Activated CD8-positive, alpha-beta T cell treated with anti-CD3 and anti-CD28 coated beads for 36 hours (primary cell): Measurements from ENCODE around the gene MACROH2A1. TPM values are rescaled to one million over a fixed set of nuclear protein-coding genes. Genes with fewer than 3 reads are reported as not detected.

Experiments
- ATAC-seq: fragments of 200-7000 bp; cut with Tn5 transposase; one replicate; pipeline ENCODE4 v1.10.0; 2021; ENCODE audit warnings: mild to moderate bottlenecking, moderate library complexity
- CTCF ChIA-PET: fragments of 350-600 bp; sonication (Branson Sonifier 250); formaldehyde crosslinking; loops from one replicate; lab custom pipeline; 2021; ENCODE audit warnings: antibody characterized with exemption; lab: Charles Lee
- POLR2A ChIA-PET: fragments of 350-600 bp; sonication (Branson Sonifier 250); formaldehyde crosslinking; loops from one replicate; lab custom pipeline; 2021; ENCODE audit warnings: antibody characterized with exemption; lab: Charles Lee
- DNase-seq: peaks from one replicate; pipeline ENCODE4 v3.0.0-alpha.2; 2020
- H3K27ac Mint-ChIP-seq: one replicate; pipeline ENCODE4 v1.8.0; 2021; ENCODE audit warnings: mild to moderate bottlenecking, mixed read lengths
- H3K27me3 Mint-ChIP-seq: one replicate; pipeline ENCODE4 v1.8.0; 2021; ENCODE audit warnings: mixed read lengths
- H3K36me3 Mint-ChIP-seq: one replicate; pipeline ENCODE4 v1.8.0; 2021; ENCODE audit warnings: low read depth, mixed read lengths
- H3K4me1 Mint-ChIP-seq: one replicate; pipeline ENCODE4 v1.8.0; 2021; ENCODE audit warnings: low read depth, mixed read lengths
- H3K4me3 Mint-ChIP-seq: one replicate; pipeline ENCODE4 v1.8.0; 2021; ENCODE audit warnings: mild to moderate bottlenecking, moderate library complexity, mixed read lengths
- H3K9me3 Mint-ChIP-seq: one replicate; pipeline ENCODE4 v1.8.0; 2021; ENCODE audit warnings: mixed read lengths
- CTCF ChIP-seq: fragments of 200-600 bp; IDR thresholded peaks from one replicate; pipeline ENCODE4 v1.8.0; 2022; ENCODE audit warnings: antibody characterized with exemption, mild to moderate bottlenecking
- intact Hi-C: fragments of 100-400 bp; cut with micrococcal nuclease; formaldehyde crosslinking; loops from one replicate; pipeline ENCODE4 v1.10.0; 2022
- total RNA-seq, 2 experiments: library from RNA; stranded (reverse); gene quantifications; one replicate each; pipeline ENCODE4 v1.2.3, GENCODE V29; 2021

The MACROH2A1 gene
- total RNA-seq, 2 experiments from 2014 or later, result 170 to 179 TPM

GRCh38 chr5:135308245-135308644 lies 90.8 kb downstream of the MACROH2A1 start:
- no peaks in the 10 kb centered on the region for H3K36me3 Mint-ChIP-seq
- no peak overlapping the region for H3K27ac Mint-ChIP-seq
- peaks cover 17% of the 10 kb centered on the region for H3K4me1 Mint-ChIP-seq
- H3K27me3 Mint-ChIP-seq, result peaks cover 2% of the 10 kb centered on the region
- ATAC-seq, result peak; percentile 51
- no peaks in the 10 kb centered on the region for H3K9me3 Mint-ChIP-seq
- DNase-seq, result no peak
- intact Hi-C loops, result no loop called here
- H3K4me3 Mint-ChIP-seq, result no peak overlapping the region
- no peak for TF ChIP-seq CTCF
- ChIA-PET POLR2A (no interaction called here), CTCF (no interaction called here)

GRCh38 chr5:135307143-135307903 lies 91.7 kb downstream of the MACROH2A1 start:
- Mint-ChIP-seq H3K4me1 (peaks cover 17% of the 10 kb centered on the region), H3K9me3 (no peaks in the 10 kb centered on the region), H3K36me3 (no peaks in the 10 kb centered on the region), H3K27ac (no peak overlapping the region), H3K27me3 (peaks cover 2% of the 10 kb centered on the region), H3K4me3 (no peak overlapping the region)
- TF ChIP-seq CTCF, result no peak
- ChIA-PET POLR2A (no interaction called here), CTCF (no interaction called here)
- ATAC-seq, result no peak
- DNase-seq, result no peak
- intact Hi-C loops, result no loop called here

GRCh38 chr5:135306557-135306956 lies 92.5 kb downstream of the MACROH2A1 start:
- Mint-ChIP-seq H3K9me3 (no peaks in the 10 kb centered on the region), H3K27ac (no peak overlapping the region), H3K36me3 (no peaks in the 10 kb centered on the region), H3K27me3 (peaks cover 5% of the 10 kb centered on the region), H3K4me1 (peaks cover 17% of the 10 kb centered on the region), H3K4me3 (no peak overlapping the region)
- ChIA-PET CTCF (no interaction called here), POLR2A (interaction anchor here (0.6 kb wide), 1 partner anchor 95 kb away, joined by 3 read pairs; no protein-coding TSS in a partner anchor)
- TF ChIP-seq CTCF, result no peak
- no peak for DNase-seq
- intact Hi-C loops, result no loop called here
- no peak for ATAC-seq

- no peak for TF ChIP-seq CTCF
- Mint-ChIP-seq H3K9me3 (no peaks in the 10 kb centered on the region), H3K4me3 (no peak overlapping the region), H3K4me1 (peaks cover 5% of the 10 kb centered on the region), H3K36me3 (no peaks in the 10 kb centered on the region), H3K27me3 (peaks cover 5% of the 10 kb centered on the region), H3K27ac (no peak overlapping the region)
- no peak for ATAC-seq
- intact Hi-C loops, result no loop called here
- ChIA-PET POLR2A (no interaction called here), CTCF (no interaction called here)
- DNase-seq, result no peak
These were observed 94.4 kb downstream of the MACROH2A1 start for GRCh38 chr5:135304352-135305221.
